Activated T-helper 9 cell treated with anti-CD3 and anti-CD28 coated beads, Interleukin-2, amount 50 U/mL, for 16 hours (primary cell): ENCODE measurements around the gene ATG14.
"Not testable (repeated sequence)": the region's sequence is repeated elsewhere in the genome, so short reads cannot be mapped to it uniquely, and the experiment has no call there.

Experiments
- DNase-seq: peaks from one replicate; pipeline ENCODE4 v3.0.0-alpha.2; 2020; ENCODE audit warnings: low read depth

Gene ATG14

DNA sequence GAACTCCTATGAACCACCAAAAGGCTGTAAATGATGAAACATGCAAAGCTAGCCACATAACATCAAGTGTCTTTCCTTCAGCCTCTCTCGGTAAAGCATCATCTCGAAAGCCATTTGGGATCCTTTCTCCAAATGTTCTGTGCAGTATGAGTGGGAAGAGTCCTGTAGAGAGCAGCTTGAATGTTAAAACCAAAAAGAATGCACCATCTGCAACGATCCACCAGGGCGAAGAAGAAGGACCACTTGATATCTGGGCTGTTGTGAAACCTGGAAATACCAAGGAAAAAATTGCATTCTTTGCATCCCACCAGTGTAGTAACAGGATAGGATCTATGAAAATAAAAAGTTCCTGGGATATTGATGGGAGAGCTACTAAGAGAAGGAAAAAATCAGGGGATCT, 61.2 kb downstream of the ATG14 start:
- DNase-seq, result no peak

DNA sequence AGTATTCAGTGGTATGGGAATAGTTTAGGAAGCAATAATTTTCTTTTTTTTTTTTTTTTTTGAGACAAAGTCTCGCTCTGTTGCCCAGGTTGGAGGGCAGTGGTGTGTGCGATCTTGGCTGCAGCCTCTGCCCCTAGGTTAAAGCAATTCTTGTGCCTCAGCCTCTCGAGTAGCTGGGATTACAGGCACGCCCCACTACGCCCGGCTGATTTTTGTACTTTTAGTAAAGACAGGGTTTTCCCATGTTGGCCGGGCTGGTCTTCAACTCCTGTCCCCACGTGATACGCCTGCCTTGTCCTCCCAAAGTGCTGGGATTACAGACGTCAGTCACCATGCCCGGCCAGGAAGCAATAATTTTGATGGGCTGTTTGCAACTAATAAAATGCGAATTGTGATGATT, 62.1 kb downstream of the ATG14 start:
- DNase-seq, result no peak

GRCh38 chr14:55348766-55349453, 62.7 kb downstream of the ATG14 start:
- DNase-seq, result no peak

GRCh38 chr14:55347748-55348147, 63.9 kb downstream of the ATG14 start:
- no peak for DNase-seq

DNA sequence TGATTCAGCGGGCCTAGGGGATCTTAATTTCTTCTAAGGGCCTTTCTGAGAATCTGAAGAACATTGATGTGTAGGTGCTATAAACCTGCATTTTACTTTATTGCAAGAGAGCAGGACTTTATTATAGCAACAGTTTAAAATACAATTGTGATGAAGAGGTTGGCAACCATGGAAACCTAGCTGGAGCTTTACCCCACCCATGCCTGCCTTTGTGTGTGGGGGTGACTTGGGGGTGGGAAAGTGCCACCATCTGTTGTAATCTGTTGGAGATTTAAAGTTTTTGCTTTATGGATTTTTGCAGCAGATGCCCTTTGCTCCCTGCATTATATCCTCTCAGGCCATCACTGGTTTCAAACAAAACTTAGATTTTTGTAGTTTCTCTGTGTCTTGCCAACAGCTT, 64.6 kb downstream of the ATG14 start:
- DNase-seq, result no peak

- DNase-seq, result not testable (repeated sequence)
Observed at GRCh38 chr14:55344582-55345163, 67.0 kb downstream of the ATG14 start.

DNA sequence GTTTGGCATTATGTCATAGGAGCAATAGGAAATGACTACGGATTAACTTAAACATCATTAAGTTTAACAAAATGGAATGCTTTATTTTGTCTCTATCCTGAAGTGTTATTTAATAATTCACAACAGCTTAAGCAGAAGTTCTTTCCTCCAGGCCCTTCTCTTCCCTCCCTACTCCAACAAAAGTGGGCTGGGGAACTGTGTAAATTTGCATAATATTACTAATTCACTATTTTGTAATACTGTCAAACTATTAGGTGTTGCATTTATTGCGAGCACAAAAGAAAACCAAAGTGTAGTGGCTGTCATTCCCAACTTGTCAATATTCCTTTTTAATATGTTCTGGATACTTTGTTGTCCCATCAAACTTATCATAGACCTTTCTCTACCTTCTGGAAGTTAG, 69.8 kb downstream of the ATG14 start:
- DNase-seq, result no peak

- no peak for DNase-seq
Observed at GRCh38 chr14:55340482-55340881, 71.1 kb downstream of the ATG14 start.

- DNase-seq, result no peak
Observed at GRCh38 chr14:55339770-55340169, 71.9 kb downstream of the ATG14 start.

GRCh38 chr14:55336691-55337090, 74.9 kb downstream of the ATG14 start:
- no peak for DNase-seq

DNA sequence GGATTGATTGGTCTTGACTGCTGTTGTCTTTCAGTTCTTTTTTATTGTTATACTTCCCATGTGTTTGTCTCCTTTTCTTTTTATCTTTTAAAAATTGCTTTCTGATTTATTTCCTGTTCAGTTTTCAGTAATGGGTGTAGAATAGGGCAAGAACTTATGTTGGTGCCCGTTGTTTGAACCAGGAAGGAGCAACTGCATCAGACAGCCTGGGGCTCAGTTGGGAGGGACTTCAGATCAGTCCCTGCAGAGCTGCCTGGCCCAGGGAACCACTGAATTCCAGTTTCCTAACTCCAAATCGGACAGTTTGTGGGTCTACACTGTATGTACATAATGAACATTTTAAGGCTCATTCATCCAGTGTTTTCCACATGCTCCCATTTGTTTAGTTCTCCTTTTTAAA, 75.5 kb downstream of the ATG14 start:
- no peak for DNase-seq

DNA sequence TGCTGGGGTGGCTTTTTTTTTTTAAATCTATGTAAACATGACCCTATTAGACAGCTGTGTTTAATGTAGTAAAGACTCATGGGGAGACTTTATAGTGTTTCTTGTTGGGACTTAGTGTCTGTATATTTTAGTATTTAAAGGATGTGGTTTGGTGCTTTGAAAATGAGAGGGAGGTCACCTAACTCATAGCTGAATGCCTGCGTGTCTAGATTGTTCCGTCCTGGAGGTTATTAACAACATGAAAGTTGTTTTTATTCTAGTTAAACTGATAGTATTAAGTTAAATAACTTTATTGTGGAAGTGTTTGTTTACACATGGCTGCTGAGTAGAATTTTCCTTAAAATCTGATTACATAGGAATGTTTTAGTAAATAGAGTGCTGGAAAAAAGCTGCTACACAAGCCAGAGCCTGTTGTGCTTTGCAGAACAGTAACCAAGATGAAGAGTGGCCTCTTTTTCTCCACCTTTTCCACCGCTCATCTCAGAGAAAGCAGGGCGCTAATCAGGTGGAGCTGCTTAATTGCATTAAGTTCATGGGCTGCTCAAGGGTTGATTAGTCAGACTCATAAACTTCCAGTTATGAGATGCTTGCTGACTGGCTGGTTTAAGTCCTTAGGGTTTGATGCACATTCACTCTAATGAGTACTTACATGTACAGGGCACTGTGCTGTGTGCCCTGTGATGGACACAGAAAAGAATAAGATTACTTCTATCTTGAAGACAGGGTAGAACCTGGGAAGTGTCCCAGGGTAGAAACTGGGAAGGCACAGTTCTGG, 77.7 kb downstream of the ATG14 start:
- no peak for DNase-seq

DNA sequence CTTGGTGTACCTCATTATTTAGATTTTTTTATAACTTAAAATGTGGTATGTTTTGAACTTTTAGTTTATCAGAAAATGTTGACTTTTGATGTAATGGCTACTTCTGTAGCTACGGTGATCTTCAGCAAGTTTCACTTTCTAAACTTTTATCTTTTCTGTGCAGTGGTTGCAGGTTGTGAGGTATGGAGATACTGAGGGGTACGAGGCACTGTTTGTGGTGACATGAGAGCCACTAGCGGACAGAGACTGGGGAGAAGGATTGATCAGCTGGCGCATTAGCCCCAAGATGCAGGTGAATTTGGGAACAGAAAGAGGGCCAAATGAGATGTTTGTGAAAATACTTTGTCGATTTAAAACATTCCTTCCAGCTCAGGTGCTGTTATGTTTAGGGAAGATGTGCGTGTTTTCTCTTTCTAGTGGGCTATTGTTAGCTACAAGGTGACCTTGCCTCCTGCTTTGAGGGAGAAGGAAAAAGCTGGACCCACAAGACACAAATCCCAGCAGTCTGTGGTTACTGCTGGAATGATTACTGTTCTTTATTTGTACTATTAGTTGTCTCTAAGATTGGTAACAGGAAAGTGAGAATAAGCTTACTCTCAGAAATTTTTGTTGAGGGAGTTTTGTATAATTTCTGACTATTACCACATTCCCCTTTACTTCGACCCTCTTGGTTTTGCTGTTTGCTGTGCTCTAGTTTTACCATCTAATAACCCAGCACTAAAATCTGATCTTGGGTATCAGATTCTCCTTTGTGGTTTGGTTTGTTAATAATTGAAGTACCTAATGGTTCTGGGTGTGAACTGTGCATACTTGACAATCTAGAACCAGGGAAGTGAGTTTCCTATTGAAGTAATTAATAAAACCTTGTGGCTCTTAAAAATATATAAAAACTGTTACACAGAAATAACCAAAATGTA, 78.7 kb downstream of the ATG14 start:
- DNase-seq, result no peak

GRCh38 chr14:55329999-55330710, 81.5 kb downstream of the ATG14 start:
- DNase-seq, result peak; percentile 30

DNA sequence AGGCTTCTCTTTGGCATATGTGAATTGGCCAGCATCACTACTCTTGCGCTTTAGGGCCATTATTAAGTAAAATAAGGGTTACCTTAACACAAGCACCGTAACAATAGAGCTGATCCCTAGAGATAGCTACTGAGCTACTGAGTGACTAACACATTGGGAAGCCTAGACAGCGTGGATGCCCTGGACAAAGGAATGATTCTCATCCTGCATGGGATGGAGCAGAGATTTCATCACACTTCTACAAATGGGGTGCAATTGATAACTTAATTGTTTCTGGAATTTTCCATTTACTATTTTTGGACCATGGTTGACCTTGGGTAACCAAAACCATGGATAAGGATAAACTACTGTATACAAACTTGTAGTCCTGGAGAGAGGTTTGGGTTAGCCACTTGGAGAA, 83.3 kb downstream of the ATG14 start:
- no peak for DNase-seq

- no peak for DNase-seq
Observed at GRCh38 chr14:55327179-55327578, 84.5 kb downstream of the ATG14 start.

DNA sequence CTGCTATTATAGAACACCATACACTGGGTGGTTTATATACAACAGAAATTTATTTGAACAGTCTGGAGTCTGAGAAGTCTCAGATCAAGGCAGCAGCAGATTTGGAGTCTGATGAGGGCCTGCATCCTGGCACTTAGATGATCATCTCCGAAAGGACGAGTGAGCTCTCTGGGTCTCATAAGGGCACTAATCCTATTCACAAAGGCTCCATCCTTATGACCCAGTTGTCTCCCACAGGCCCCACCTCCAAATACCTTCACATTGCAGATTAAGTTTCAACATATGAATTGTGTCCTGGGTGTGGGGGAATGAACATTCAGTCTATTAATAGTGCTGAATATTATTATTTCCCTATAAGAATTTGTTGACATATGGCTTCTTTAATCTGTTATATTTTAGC, 86.8 kb downstream of the ATG14 start:
- no peak for DNase-seq

DNA sequence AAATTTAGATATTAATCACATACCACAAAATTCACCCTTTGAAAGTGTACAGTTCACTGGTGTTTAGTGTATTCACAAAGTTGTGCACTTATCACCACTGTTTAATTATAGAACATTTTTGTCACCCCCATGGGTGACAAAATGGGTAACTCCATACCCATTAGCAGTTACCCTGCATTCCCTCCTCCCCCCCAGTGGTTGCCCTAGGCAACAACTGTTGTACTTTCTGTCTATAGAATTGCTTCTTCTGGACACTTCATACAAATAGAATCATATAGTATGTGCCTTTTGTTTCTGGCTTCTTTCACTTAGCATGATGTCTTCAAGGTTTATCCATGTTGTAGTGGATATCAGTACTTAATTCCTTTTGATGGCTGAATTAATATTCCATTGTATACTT, 87.7 kb downstream of the ATG14 start:
- DNase-seq, result no peak

DNA sequence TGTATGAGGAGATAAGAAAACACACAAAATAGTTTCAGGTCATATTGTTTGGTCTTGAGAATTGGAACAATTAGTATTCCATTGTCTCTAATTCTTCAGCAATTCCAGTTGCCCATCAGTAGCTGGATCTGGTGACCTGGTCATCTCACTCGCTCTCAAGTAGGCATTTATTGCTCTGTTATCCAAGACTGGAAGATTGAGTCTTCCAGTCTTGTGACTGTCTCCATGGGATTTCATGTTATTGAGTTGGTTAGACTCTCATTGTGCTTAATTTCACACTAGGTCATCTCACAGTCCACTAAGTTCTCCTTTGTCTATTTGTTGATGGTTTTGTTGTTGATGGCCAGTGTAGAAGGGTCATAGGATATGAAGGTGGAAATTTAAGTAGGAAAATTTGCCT, 92.9 kb downstream of the ATG14 start:
- no peak for DNase-seq

DNA sequence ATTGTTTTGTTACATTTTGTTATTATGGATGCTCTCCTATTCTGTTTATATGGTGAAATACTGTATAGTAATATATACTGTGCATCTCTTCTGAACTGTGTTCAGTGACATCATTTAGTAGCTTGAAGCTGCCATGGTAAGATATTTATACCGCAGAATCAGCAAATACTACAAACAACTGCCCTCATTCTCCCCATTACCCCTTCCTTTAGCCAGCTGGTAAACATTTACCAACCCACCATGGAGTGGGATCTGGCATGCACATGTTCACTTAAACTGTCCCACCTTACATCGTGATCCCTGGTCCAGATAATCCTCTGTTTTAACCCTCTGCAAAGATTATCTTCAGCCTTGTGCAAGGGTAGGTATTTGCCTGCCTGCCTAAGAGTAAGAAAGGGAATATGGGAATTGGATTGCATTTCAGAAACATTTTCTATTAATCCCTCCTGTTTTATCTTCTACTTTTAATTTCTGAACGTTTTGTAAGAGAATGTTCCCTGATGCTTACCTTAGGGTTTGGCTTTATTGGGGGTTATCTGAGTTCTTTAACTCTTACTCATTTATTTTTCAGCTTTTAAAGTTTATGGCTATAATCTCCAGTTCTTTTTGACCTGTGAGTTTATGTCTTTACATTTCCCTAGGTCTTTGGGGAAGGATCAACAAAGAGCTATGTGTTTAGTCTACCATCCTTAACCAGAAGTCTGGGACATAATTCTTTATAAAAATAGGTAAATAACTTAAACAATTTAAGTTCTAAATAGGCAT, 93.9 kb downstream of the ATG14 start:
- DNase-seq, result no peak

- DNase-seq, result no peak
Observed at GRCh38 chr14:55316564-55316963, 95.1 kb downstream of the ATG14 start.
